ENCODE data around the gene DDX28. TPM values are rescaled to one million over a fixed set of nuclear protein-coding genes. Genes with fewer than 3 reads are reported as not detected.

Gene DDX28
- total and polyA plus RNA-seq, 8 donors = 4.6 to 9.7 (median 7.3) TPM; not detected in 2

GRCh38 chr16:67992661-67993206 lies 30.3 kb downstream of the DDX28 start:
- H3K36me3 ChIP-seq = no peaks in the 10 kb centered on the region
- peaks cover 11 to 16% (median 13%) of the 10 kb centered on the region in 4 donors for H3K4me1 ChIP-seq
- TF ChIP-seq CTCF (IDR thresholded peaks at IDR 0.05) (no peak), EP300 (IDR thresholded peaks at IDR 0.05) (no peak)
- H3K27ac ChIP-seq = peak overlapping the region in 3 of 5 donors; percentile 55 to 80 (median 80)
- H3K27me3 ChIP-seq = no peaks in the 10 kb centered on the region
- peak overlapping the region in 3 of 4 donors; percentile 36 to 43 (median 42) for H3K4me3 ChIP-seq
- H3K9me3 ChIP-seq = no peaks in the 10 kb centered on the region
- intact Hi-C loops (cut with DNase I; ENCODE audit: low total_unique reads) = loop anchor here (5.0 kb wide), 1 partner anchor 45 kb away; no protein-coding TSS in a partner anchor
- DNase-seq = no peak
- 57 to 75% (median 73%) methylated on average over 8 to 20 of the region's 20 CpGs for WGBS, 5 donors

- no peaks in the 10 kb centered on the region for H3K9me3 ChIP-seq
- no peak overlapping the region for H3K4me3 ChIP-seq
- WGBS, 5 donors = 76 to 84% (median 81%) methylated on average over 5 to 6 of the region's 6 CpGs
- TF ChIP-seq EP300 (IDR thresholded peaks at IDR 0.05) (no peak), POLR2A (IDR thresholded peaks at IDR 0.05) (no peak), CTCF (IDR thresholded peaks at IDR 0.05) (no peak), POLR2AphosphoS5 (IDR thresholded peaks at IDR 0.05) (no peak)
- intact Hi-C loops (cut with DNase I; ENCODE audit: low total_unique reads) = loop anchor here (5.0 kb wide), 1 partner anchor 47 kb away; no protein-coding TSS in a partner anchor
- peaks cover 11 to 23% (median 16%) of the 10 kb centered on the region in 4 donors for H3K4me1 ChIP-seq
- DNase-seq = no peak
- H3K36me3 ChIP-seq = no peaks in the 10 kb centered on the region
- no peak overlapping the region for H3K27ac ChIP-seq
- H3K27me3 ChIP-seq = no peaks in the 10 kb centered on the region
These were observed 33.0 kb downstream of the DDX28 start for GRCh38 chr16:67990018-67990386.

GRCh38 chr16:67989322-67990017 lies 33.6 kb downstream of the DDX28 start:
- DNase-seq = no peak
- TF ChIP-seq CTCF (IDR thresholded peaks at IDR 0.05) (no peak), POLR2A (IDR thresholded peaks at IDR 0.05) (no peak), EP300 (IDR thresholded peaks at IDR 0.05) (no peak), POLR2AphosphoS5 (IDR thresholded peaks at IDR 0.05) (no peak)
- H3K4me1 ChIP-seq = peaks cover 11 to 28% (median 19%) of the 10 kb centered on the region in 4 donors
- H3K4me3 ChIP-seq = no peak overlapping the region
- no peaks in the 10 kb centered on the region for H3K27me3 ChIP-seq
- no peaks in the 10 kb centered on the region for H3K9me3 ChIP-seq
- 74 to 85% (median 81%) methylated on average over 7 to 8 of the region's 8 CpGs for WGBS, 5 donors
- no peak overlapping the region for H3K27ac ChIP-seq
- no peaks in the 10 kb centered on the region for H3K36me3 ChIP-seq
- intact Hi-C loops (cut with DNase I; ENCODE audit: low total_unique reads) = loop anchor here (5.0 kb wide), 1 partner anchor 48 kb away; no protein-coding TSS in a partner anchor

- H3K36me3 ChIP-seq = no peaks in the 10 kb centered on the region
- DNase-seq = no peak
- H3K27ac ChIP-seq = no peak overlapping the region
- intact Hi-C loops (cut with DNase I; ENCODE audit: low total_unique reads) = no loop called here
- 74 to 84% (median 79%) methylated on average over 3 of the region's 3 CpGs for WGBS, 5 donors
- TF ChIP-seq CTCF (IDR thresholded peaks at IDR 0.05) (no peak), EP300 (IDR thresholded peaks at IDR 0.05) (no peak)
- H3K27me3 ChIP-seq = no peaks in the 10 kb centered on the region
- no peaks in the 10 kb centered on the region for H3K9me3 ChIP-seq
- no peak overlapping the region for H3K4me3 ChIP-seq
- H3K4me1 ChIP-seq = peaks cover 9 to 29% (median 17%) of the 10 kb centered on the region in 4 donors
These were observed 34.4 kb downstream of the DDX28 start for GRCh38 chr16:67988675-67989074.
